ENCODE measurements around the gene C2CD4D.
"Not testable (repeated sequence)": the region's sequence is repeated elsewhere in the genome, so short reads cannot be mapped to it uniquely, and the experiment has no call there.

The C2CD4D gene

DNA sequence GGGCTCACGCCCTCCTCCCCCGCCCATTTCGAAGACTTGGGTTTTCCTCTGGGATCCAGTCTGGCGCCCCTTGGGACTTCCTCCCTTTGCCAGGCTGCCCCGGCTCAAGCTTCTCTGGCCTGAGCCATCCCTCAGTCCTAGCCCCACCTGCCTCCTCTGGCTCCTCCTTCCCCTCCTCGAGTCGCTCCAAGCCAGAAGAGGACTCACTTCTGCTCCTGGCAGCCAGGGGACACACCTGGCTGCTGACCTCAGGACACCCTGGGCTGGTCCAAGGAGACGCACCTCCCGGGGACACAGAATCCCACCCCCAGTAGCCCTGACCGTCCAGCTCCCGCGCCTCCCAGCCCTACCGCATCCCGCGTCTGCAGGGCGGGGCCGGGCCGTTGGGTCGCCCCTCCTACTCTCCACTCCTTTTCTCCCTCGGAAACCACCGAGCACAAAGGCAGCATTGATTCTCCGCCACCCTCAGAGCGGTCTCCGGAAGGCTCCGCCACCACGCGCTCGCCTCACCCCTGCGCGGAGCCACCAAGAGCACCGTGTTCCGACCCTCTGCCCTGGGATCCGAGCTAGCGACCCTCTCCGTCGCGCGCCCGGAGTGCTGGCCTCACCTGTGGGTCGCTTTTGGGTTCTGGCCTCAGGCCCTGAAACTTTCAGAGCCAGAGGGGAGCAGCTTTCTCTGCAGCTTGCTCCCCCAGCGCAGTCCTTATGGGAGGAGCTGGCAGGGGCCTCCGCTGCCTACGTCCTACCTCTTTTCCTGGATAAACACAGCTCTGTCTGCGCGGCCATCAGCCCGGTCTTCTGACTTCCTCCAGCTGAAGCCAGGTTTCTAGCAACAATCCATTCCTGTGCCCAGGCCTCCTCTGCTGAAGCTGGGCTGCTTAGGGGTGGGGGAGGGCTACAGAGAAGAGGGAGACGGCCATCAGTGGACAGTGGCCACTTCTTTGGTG is at the start of gene C2CD4D:
TSS of gene C2CD4D (minus strand) at position 364 of the 947 bp plus-strand sequence. CDS start 831 bp downstream, outside the sequence.
- DNase-seq (ENCODE audit: low spot score), result peak; percentile 72

DNA sequence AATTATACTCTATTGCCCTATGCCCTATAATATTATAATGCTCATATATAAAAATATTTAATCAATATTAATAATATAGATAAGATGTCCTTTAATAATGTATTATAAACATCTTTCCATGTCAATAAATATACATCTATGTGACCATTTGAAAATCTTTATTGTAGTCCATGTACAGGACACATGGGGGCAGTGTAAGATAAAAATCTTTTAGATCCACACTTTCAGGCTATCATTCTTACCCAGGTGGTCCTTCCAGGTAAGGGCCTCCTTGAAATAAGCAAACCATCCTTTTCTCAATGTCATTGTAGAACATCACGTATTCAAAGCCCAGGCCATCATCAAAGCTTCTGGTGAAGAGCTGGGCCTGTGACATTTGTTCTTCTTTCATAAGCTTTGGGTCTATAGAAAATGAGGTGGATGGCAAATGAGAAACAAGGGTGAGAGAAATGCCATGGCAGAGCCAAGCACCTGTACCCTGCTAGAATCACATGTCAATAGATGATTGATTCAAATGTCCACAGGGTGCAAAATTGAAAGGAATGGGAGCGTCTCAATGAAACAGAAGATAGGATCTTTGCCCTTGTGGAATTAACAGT is 49.5 kb upstream of the C2CD4D start:
- peak; percentile 48 for DNase-seq (ENCODE audit: low spot score)

DNA sequence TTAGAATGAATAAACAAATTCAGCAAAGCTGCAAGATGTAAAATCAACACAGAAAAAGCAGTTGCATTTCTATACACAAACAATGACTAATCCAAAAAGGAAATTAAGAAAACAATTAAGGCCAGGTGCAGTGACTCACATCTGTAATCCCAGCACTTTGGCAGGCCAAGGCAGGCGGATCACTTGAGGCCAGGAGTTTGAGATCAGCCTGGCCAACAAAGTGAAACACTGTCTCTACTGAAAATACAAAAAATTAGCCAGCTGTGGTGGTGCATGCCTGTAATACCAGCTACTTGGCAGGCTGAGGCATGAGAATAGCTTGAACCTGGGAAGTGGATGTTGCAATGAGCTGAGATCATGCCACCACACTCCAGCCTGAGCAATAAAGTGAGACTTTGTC is 47.4 kb upstream of the C2CD4D start:
- no peak for DNase-seq (ENCODE audit: low spot score)

DNA sequence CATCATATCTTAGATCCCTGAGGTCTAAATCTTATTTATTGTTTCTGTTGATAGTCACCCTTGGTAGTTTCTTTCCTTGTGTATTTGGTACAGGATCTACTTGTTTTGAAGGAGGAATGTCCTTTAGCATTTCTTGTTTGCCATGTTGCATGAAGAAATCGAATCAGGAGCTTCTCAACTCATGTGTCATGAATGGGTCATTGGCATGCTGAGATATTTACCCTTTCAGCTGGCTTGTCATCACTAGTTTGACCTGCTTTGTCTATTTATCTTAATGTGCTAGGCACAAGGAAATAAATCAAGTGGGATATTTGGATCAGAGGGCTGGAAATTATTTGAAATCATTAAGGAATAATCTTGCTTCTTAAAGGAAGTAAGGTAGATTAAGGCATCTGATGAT is 45.9 kb upstream of the C2CD4D start:
- no peak for DNase-seq (ENCODE audit: low spot score)

DNA sequence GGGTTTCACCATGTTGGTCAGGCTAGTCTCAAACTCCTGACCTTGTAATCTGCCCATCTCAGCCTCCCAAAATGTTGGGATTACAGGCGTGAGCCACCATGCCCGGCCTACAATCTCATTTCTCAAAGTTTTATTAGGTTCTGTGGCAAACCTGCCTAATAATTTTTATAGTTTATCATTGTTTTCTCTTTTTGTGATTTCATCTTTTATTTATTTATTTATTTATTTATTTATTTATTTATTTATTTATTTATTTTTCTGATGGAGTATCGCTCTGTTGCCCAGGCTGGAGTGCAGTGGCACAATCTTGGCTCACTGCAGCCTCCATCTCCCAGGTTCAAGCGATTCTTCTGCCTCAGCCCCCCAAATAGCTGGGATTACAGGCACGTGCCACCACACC is 45.3 kb upstream of the C2CD4D start:
- not testable (repeated sequence) for DNase-seq (ENCODE audit: low spot score)

DNA sequence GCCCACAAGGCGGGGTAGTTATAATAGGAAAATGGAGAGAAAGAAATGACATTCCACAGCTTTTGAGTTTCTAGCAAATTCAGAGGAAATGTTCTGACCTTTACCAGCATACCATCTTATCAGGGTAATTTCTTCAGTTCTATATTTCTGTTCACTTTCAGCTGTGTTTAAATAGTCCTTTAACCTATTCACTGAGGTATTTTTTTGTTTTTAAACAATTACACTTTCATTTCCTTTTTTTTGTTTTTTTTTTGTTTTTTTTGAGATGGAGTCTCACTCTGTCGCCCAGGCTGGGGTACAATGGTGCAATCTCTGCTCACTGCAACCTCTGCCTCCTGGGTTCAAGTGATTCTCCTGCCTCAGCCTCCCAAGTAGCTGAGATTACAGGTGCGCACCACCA is 44.8 kb upstream of the C2CD4D start:
- DNase-seq (ENCODE audit: low spot score), result not testable (repeated sequence)

DNA sequence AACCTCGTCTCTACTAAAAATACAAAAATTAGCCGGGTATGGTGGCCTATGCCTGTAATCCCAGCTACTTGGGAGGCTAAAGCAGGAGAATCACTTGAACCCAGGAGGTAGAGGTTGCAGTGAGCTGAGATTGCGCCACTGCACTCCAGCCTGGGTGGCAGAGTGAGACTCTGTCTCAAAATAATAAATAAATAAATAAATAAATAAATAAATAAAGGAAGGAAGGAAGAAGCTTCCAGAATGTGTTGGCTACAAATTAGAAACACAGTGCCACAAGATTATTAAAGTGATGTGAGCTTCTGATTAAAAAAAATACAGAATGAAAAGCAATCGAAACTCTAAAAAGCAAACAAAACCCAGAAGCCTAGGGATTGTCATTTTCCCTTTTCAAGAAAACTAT is 44.3 kb upstream of the C2CD4D start:
- not testable (repeated sequence) for DNase-seq (ENCODE audit: low spot score)

DNA sequence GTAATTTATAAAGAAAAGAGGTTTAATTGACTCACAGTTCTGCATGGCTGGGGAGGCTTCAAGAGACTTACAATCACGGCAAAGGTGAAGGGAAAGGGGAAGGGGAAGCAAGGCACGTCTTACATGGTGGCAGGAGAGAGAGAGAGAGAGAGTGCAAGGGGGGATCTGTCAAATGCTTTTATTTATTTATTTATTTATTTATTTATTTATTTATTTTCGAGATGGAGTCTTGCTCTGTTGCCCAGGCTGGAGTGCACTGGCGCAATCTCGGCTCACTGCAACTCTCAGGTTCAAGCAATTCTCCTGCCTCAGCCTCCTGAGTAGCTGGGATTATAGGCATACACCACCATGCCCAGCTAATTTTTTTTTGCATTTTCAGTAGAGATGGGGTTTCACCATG is 43.3 kb upstream of the C2CD4D start:
- not testable (repeated sequence) for DNase-seq (ENCODE audit: low spot score)

DNA sequence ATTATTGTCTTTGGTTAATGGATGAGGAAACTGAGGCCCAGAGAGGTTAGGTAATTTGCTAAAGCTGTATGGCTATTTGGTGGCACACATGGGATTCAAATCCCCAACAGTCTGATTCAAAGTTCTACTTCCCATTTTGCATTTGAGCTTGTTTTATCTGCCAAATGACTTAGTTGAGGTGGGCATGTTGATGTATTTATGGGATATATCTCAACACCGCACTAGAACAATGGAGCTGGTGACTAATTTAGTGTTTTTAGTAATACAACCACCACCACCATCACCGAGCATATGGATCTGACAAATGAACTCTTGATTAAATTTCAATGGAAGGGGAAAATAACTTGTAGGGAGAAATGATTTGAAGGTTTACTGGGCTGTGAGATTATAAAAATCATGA is 42.8 kb upstream of the C2CD4D start:
- no peak for DNase-seq (ENCODE audit: low spot score)

DNA sequence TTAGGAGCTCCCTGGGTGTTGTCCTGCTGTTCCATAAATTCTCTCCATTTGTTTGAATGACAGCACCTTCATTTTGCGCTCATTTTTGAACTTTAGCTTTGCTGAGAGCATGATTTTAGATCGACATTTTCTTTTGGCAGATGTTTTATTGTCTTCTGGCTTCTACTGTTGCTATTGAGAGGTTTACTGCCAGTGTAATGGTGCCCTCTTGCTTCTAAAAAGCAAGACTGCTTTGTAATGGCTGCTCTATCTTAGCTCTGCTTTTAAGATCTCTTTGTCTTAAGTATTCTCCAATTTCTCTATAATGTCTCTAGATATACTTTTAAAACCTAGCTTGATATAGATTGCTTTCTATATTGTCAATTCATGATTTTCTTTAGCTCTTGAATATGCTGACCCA is 41.9 kb upstream of the C2CD4D start:
- DNase-seq (ENCODE audit: low spot score), result no peak

DNA sequence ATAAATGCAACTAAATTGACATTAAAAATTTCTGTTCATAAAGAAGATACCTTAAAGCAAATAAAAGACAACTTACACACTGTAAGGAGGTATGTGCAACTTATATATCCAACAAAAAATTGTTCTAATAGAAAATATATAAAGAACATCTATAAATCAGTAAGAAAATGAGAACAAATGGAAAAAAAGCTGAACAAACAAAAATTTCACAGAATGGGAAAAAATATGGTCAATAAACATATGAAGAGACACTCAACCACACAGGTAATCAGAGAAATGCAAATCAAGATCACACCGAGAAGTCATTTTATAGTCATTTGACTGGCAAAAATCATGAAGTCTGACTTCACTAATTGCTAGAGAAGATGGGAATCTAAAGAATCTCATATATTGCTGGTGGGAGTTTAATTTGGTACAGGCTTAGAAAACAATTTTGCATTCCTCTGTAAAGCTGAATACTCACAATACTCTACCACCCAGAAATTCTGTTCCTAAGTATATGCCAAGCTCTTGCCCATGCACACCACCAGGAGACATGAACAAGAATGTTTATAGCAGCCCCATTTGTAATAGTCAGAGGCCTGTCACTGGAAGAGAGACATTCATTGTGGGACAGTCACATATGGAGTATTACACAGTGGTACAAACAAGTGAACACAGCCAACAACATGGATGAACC is 35.9 kb upstream of the C2CD4D start:
- no peak for DNase-seq (ENCODE audit: low spot score)

DNA sequence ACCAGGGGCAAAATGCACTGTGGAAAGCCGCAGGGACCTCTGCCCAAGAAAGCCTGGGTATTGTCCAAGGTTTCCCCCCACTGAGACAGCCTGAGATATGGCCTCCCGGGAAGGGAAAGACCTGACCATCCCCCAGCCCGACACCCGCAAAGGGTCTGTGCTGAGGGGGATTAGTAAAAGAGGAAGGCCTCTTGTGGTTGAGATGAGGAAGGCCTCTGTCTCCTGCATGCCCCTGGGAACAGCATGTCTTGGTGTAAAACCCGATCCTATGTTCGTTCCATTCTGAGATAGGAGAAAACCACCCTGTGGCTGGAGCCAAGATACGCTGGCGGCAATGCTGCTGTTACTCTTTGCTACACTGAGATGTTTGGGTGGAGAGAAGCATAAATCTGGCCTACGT is 33.2 kb upstream of the C2CD4D start:
- DNase-seq (ENCODE audit: low spot score), result not testable (repeated sequence)

DNA sequence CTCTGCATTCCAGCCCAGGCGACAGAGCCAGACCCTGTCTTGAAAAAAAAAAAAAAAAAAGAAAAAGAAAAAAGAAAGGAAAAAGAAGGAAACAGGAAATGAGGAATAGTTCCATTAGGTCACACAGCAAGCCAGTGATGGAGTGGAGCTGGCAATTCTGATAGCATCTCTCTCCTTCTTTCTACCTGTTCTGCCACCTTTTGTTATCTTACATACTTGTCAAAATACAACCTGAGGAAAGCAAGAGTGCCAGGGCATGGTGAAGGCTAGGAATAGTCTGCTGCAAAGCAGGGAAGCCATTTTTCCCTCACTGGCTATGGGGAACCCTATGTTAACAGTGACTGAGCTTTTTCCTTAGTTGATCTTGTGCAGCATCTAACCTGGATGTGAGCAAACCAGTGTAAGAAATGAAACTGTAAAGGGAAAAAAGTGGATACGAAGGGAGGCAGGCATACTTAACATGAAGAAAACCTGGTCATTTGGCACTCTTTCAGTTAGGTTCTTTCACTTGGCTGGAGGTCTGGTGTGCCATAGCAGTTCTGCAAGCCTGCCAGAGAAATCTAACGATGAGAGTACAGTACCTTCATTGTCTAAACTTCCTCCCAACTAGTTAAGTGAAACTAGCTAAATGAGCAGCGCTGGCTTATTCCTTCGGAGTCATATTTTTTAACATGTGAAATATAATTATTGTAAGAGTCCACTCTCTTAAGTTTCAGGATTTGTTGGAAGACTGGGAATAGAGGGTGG is 31.8 kb upstream of the C2CD4D start:
- no peak for DNase-seq (ENCODE audit: low spot score)

DNA sequence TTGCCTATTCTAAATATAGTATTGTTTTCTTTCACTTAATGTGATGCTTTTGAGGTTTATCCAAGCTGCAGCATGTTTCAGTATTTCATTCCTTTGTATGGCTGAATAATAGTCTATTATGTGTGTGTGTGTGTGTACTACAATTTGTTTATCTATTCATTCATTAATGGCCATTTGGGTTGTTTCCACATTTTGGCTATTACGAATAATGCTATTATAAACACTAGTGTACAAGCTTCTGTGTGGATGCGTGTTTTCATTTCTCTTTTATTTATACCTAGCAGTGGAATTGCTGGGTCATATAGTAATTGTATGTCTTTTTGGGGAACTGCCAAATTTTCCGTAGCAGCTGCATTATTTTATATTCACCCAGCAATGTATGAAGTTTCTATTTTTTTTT is 28.9 kb upstream of the C2CD4D start:
- no peak for DNase-seq (ENCODE audit: low spot score)

DNA sequence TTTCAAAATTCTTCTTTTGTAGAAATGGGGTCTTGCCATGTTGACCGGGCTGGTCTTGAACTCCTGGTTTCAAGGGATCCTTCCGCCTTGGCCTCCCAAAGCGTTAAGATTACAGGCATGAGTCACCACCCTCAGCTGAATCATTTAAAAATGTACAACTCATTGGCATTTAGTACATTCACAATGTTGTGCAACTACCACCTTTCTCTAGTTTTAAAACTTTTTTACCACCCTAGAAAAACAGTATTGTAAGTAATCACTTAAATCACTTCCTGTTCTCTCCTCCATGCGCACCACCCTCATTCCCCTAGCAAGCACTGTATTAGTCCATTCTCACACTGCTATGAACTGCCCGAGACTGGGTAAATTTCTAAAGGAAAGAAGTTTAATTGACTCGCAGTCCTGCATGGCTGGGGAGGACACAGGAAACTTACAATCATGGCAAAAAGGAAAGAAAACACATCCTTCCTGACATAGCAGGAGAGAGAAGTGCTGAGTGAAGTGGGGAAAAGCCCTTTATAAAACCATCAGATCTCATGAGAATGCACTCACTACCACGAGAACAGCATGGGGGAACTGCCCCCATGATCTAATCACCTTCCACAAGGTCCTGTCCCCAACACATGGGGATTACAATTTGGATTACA is 28.3 kb upstream of the C2CD4D start:
- DNase-seq (ENCODE audit: low spot score), result no peak

DNA sequence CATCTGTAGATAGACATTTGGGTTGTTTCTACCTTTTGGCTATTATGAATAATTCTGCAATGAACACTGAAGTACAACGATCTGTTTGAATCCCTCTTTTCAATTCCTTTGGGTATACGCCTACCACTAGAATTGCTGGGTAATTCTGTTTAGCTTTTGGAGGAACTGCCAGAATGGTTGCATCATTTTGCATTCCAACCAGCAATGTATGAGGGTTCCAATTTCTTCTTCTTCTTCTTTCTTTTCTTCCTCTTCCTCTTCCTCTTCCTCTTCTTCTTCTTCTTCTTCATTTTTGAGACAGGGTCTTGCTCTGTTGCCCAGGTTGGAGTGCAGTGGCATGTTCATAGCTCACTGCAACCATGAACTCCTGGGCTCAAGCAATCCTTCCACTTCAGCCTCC is 27.7 kb upstream of the C2CD4D start:
- no peak for DNase-seq (ENCODE audit: low spot score)

DNA sequence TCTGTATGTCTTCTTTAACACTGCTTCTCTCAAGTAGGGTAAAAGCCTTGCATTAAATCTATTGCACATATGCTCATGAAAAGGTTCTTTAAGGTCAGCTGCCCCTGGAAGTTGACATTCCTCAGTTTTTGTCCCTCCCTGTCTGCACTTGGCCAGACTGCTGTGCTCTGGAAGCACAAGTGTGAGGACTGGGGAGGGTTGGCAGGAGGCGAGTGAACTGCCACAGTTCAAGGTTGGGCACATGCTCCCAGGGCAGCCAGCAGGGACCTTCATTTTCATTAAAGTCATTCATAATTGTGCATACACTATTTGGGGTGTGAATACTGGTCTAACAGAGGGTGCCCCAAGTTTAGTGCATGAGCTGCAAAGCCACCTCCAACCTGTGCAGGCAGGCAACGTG is 24.8 kb upstream of the C2CD4D start:
- DNase-seq (ENCODE audit: low spot score), result no peak

DNA sequence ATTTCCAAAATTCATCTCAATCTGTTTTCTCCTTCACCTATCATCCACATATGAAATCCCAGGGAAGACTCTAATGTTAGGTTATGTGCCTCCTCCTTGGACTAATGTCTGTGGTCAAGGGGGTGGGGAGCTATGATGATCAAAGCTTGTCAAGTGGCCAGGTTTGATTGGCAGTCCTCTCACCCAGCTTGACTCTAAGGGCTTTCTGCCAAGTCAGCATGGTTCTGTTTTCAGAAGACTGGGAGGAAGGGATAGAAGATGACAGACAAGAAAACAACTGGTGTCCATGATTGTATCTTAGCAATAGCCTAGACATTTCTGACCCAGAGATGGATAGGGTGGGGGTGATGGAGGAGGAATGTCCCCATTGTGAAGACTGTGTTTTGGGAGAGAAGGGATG is 23.0 kb upstream of the C2CD4D start:
- no peak for DNase-seq (ENCODE audit: low spot score)

DNA sequence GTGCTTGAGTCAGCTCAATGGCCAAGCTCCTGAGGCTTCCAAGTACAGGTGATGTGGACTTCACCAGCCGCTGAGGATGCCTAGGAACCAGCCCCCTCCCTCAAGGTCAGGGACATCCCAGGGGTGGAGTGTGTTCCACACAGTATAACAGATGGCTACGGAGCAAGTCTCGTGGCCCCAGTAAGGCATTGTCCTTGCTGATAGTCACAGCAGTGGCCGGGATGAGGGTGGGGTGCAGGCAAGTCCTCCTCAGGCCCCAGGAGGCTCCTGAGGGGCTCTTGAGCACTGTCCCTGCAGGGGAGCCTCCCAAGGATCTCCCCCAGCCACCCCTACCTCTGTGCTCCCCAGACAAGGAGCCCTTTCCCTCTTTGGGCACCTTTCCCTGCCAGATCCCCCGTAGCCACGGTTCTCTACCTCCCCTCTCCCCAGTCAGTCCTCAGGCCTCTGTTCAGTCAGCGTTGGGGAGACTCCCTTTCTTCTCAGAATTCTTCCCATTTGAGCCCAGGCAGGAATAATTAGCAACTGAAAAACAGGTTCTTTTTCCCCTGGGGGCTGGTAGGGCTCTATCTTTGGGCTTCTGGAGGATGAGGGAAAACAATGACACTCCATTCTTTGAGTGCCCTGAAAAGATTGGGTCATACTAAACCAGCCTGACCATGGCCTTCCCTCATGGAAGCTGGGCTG is 21.0 kb upstream of the C2CD4D start:
- no peak for DNase-seq (ENCODE audit: low spot score)

DNA sequence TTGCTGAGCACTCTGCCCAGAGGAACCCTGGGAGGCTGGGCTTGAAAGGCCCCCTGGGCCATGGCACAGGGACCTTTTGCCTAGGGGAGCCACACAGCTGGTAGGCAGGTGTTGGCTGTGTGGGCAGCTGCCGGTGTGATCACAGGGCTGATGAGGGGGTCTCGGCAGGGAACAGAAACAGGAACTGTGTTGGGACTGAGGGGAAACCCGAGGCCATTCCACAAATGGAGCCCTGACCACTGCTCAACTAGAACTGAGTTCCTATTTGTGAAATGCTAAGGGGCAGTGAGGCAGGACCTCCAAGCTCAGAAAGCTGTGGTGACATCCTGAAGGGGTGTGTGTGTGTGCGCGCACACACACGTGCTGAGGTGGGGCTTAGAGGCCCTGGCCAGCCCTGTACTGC is 20.3 kb upstream of the C2CD4D start:
- DNase-seq (ENCODE audit: low spot score), result no peak
